Mucosa of descending colon (tissue), 3 donors: ENCODE results near the gene LEFTY1. TPM values are rescaled to one million over a fixed set of nuclear protein-coding genes. Genes with fewer than 3 reads are reported as not detected.

Source experiments
- ATAC-seq: fragments of 200-7000 bp; cut with Tn5 transposase; one replicate; pipeline ENCODE4 v1.9.1; 2020; ENCODE audit warnings: mild to moderate bottlenecking, moderate library complexity
- DNase-seq, 3 donors: peaks; one replicate each; pipeline ENCODE4 v3.0.0-alpha.2; 2020
- H3K36me3 ChIP-seq: fragments of 200-600 bp; one replicate; pipeline ENCODE4 v1.8.0; 2021; ENCODE audit warnings: low read depth, mild to moderate bottlenecking
- H3K4me1 ChIP-seq: fragments of 200-600 bp; one replicate; pipeline ENCODE4 v1.8.0; 2021; ENCODE audit warnings: low read depth, mild to moderate bottlenecking
- H3K4me3 ChIP-seq: fragments of 200-600 bp; one replicate; pipeline ENCODE4 v1.8.0; 2021; ENCODE audit warnings: mild to moderate bottlenecking
- H3K9me3 ChIP-seq: fragments of 200-600 bp; one replicate; pipeline ENCODE4 v1.8.0; 2021; ENCODE audit warnings: mild to moderate bottlenecking
- intact Hi-C, 2 donors: fragments of 100-400 bp; cut with DNase I in 1 of 2; cut with micrococcal nuclease in 1 of 2; formaldehyde crosslinking; loops; one replicate each; pipeline versions ENCODE4 v1.11.0 to v1.11.1; 2022; cut with DNase I, micrococcal nuclease
- total RNA-seq, 3 donors: library from RNA; stranded (reverse); fragmentation: NEBNext Ultra II Directional in 2 of 3; extraction: Animal tissue kit (Norgen Biotek cat#: 25700) in 2 of 3; gene quantifications; one replicate each; pipeline versions ENCODE4 v1.2.1 to v1.2.4, GENCODE V29; 2021 to 2023
- TF ChIP-seq, protein P1 (sequence below): fragments of 200-600 bp; IDR thresholded peaks from one replicate; pipeline ENCODE4 v1.8.0; 2022; ENCODE audit warnings: antibody characterized with exemption, mild to moderate bottlenecking
- donor health status: DM: no; HTN: no; CAD: no; lungs with moderate emphysema.
- donor health status: DM: no; HTN: no; CAD: no.
- donor health status: DM: no; HTN: yes; CAD: no.

Gene LEFTY1
- total RNA-seq, 3 donors from 2014 or later, result 27.3 to 199 (median 60.3) TPM

DNA sequence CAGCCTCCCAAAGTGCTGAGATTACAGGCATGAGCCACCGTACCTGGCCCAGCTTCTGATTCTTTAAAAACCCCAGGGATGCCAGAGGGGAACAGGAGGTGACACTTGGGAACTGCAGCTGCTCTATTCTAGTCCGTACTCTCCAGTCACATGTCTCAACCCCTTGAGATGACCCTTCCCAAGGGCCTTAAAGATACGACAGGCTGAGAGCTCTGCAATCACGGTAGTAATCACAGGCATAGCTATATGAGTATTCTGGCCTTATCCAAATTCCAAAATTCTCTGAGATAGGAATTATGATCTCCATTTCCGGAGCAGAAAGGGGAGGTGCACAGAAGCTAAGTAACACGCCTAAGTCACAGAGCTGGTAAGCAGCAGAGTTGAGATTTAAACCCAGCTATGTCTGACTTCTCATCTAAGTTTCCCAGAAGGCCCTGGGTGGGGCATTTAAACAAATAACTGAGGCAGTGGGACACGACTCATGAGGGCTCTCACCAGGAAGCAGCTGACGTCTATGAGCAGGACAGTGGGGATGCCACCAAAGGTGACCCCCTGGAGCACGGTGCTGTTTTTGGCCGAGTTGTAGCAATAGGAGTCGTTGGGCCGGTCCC, 11.9 kb downstream of the LEFTY1 start:
- Histone ChIP-seq H3K4me3 (no peak overlapping the region), H3K36me3 (no peaks in the 10 kb centered on the region), H3K4me1 (peaks cover 59% of the 10 kb centered on the region), H3K9me3 (no peaks in the 10 kb centered on the region)
- TF ChIP-seq, protein P1, sequence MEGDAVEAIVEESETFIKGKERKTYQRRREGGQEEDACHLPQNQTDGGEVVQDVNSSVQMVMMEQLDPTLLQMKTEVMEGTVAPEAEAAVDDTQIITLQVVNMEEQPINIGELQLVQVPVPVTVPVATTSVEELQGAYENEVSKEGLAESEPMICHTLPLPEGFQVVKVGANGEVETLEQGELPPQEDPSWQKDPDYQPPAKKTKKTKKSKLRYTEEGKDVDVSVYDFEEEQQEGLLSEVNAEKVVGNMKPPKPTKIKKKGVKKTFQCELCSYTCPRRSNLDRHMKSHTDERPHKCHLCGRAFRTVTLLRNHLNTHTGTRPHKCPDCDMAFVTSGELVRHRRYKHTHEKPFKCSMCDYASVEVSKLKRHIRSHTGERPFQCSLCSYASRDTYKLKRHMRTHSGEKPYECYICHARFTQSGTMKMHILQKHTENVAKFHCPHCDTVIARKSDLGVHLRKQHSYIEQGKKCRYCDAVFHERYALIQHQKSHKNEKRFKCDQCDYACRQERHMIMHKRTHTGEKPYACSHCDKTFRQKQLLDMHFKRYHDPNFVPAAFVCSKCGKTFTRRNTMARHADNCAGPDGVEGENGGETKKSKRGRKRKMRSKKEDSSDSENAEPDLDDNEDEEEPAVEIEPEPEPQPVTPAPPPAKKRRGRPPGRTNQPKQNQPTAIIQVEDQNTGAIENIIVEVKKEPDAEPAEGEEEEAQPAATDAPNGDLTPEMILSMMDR, result no peak
- ATAC-seq (no peak), DNase-seq (no peak)
- intact Hi-C loops, result no loop called here

DNA sequence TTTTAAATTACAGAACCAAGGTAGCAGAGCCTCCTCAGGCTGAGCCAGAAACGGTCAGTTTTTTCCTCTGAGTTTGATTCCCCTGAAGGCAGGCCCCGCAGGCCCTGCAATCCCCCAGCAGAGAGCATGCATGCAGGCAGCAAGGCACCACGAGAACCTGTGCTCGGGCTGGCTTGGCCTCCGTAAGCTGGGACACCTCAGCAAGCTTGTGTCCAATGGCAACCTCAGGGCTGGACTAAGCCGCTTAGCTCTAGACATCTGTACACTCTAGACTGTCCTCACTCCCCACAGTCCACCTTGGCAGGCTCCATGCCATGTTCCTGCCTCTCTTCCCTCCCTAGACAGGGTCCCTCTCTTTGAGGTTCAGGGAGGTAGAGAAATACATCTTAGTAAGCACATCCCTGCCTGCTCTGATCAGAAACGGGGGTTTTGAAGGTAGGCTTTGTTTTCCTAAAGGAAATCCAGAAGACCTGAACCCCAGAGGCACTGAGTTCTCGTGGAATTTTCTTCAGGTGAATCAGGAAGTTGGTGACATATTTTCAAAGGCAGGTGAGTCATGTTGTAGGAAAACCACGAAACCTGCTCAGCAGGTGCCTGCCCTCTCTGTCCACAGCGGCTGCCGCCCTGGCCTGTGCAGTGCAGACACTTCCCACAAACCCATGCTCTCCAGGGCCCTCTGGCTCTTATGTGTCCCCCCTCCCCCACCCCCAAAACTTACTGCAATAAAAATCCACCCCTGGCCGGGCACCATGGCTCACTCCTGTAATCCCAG, 13.7 kb downstream of the LEFTY1 start:
- ATAC-seq, result peak; percentile 74
- Histone ChIP-seq H3K4me1 (peaks cover 46% of the 10 kb centered on the region), H3K9me3 (no peaks in the 10 kb centered on the region), H3K36me3 (no peaks in the 10 kb centered on the region), H3K4me3 (no peak overlapping the region)
- TF ChIP-seq, protein P1, result no peak
- intact Hi-C loops, result no loop called here
- DNase-seq, result peak; percentile 80 to 84 (median 80)

DNA sequence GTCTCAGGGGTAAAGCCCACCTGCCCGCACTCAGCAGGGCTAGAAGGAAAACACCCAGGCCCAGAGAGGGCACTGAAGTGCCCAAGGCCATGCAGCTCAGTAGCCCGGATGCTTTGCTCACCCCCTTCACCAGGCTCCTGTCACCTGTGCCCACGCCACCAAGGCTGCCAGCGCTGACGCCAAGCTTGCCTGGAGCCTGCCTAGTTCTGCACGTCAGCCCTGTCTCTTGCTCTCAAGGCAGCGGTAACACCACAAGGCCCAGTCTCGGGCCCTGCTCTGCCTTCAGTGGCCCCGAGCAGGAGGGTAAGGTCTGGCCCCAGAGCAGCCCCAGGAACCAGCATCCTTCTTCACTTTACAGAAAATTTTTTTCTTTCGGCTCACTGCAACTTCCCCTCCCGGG, 14.5 kb downstream of the LEFTY1 start:
- Histone ChIP-seq H3K36me3 (no peaks in the 10 kb centered on the region), H3K4me1 (peaks cover 38% of the 10 kb centered on the region), H3K9me3 (no peaks in the 10 kb centered on the region), H3K4me3 (no peak overlapping the region)
- ATAC-seq (no peak), DNase-seq (peak in 1 of 3 donors; percentile 49)
- intact Hi-C loops, result no loop called here
- TF ChIP-seq, protein P1, result no peak

DNA sequence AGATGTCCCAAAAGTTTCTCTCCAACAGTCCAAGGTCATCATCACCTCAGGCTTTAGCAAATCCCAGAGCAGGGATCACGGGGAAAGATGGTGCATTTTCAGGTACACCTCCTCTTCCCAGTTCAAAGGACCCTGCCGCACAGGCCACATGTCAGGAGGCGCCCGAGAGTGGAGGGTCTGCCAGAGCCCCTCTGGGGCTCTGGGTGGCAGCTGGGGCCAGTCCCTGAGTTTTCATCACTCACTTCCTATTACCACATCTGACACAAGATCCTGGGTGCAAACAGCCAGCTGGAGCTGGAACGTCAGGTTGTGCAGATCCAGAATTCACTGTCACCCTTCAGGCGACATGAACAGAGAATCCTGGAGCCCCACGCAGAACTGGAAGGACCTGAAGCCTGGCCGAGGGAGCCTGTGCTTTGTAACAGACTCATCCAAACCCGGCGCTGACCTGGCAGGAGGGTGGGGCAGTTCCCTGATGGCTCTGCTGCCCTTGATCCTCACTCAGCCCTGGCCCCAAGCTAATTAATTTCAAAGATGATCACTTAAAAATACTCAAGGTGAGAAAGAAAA, 15.6 kb downstream of the LEFTY1 start:
- ATAC-seq, result no peak
- intact Hi-C loops, result no loop called here
- peak in 1 of 3 donors; percentile 29 for DNase-seq
- no peaks in the 10 kb centered on the region for H3K9me3 ChIP-seq
- TF ChIP-seq, protein P1, result no peak
- no peak overlapping the region for H3K4me3 ChIP-seq
- peaks cover 27% of the 10 kb centered on the region for H3K4me1 ChIP-seq
- H3K36me3 ChIP-seq, result peaks cover 3% of the 10 kb centered on the region

DNA sequence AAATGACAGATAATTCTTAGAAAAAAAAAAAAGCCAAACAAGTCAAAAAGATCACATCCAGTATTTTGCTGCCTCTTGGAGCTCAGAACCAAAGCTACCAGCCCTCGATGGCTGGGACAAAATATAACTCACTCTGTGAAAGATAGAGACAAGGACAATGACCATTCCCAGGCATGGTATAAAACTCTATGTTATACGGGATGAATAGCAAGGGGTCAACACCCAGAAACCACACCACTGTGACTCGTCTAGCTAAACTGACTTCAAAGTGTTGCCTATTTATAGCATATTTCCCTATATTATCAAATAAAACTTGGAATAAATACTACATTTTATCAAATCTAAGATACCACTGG, 16.9 kb downstream of the LEFTY1 start:
- ATAC-seq, result no peak
- Histone ChIP-seq H3K4me3 (no peak overlapping the region), H3K4me1 (peaks cover 14% of the 10 kb centered on the region), H3K36me3 (peaks cover 3% of the 10 kb centered on the region), H3K9me3 (no peaks in the 10 kb centered on the region)
- DNase-seq, result no peak
- TF ChIP-seq, protein P1, result no peak
- intact Hi-C loops, result no loop called here
